Right ventricle myocardium superior (tissue), 1 donor: ENCODE measurements around the gene PAPLN. TPM values are rescaled to one million over a fixed set of nuclear protein-coding genes. Genes with fewer than 3 reads are reported as not detected.
A peak's percentile ranks its signal among the peaks of the same experiment; 100 is the strongest.

Experiments used
- ATAC-seq: fragments of 200-7000 bp; cut with Tn5 transposase; one replicate; pipeline ENCODE4 v1.9.1; 2020; ENCODE audit warnings: mild to moderate bottlenecking; ENCODE audit not compliant: poor library complexity
- DNase-seq: peaks from one replicate; pipeline ENCODE4 v3.0.0-alpha.2; 2020
- intact Hi-C: fragments of 100-400 bp; cut with DNase I; formaldehyde crosslinking; loops from one replicate; pipeline ENCODE4 v1.11.2; 2022
- total RNA-seq: library from RNA; stranded (reverse); fragmentation: NEBNext Ultra II Directional; extraction: Animal tissue kit (Norgen Biotek cat#: 25700); gene quantifications from one replicate; pipeline ENCODE4 v1.2.1, GENCODE V29; 2021
- donor health status: DM: no; HTN: yes; CAD: no; lungs with severe emphysema.

Gene PAPLN
- total RNA-seq, 1 donor from 2014 or later = 2.5 TPM

GRCh38 chr14:73241481-73242165 lies 4.3 kb downstream of the PAPLN start:
- intact Hi-C loops = no loop called here
- ATAC-seq = no peak
- DNase-seq = no peak

- intact Hi-C loops = no loop called here
- no peak for ATAC-seq
- DNase-seq = no peak
Measured at GRCh38 chr14:73242357-73242901, 5.1 kb downstream of the PAPLN start.

DNA sequence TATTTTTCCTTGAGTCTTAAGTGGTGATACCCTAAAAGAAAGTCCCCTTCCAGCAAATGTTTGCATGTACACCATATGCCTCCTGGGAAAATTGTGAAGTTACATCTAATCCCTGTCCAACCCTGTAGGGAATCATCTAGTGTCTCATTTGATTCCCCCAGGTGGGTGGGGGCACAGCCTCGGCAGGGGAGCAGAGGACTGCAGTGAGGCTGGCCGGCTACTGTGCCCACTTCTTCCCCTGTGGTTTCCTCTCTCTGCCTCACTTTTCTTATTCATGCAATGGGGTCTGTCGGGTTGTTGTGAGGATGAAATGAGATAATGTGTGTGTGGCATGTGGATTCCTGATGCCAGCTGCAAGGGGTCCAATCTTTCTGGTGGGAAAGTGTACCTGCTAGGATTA lies 6.0 kb downstream of the PAPLN start:
- intact Hi-C loops = no loop called here
- DNase-seq (no peak), ATAC-seq (no peak)

DNA sequence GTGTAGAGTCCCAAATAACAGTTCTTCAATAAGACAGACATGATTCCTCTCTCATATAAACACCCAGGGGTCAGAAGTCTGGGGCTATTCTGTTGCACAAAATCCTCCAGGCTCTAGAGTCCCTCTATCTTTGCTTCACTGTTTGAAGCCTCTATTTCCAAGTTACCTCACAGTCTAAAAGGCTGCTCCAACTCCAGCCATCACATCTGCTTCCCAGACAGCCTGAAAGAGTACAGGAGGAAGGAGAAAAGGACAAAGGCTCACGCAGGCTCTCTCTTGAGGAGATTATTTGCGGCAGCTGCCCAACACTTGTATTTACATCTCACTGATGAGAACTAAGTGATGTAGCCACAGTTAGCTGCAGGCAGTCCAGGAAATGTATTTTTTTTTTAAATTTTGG lies 6.4 kb downstream of the PAPLN start:
- intact Hi-C loops = no loop called here
- DNase-seq (no peak), ATAC-seq (no peak)

- ATAC-seq = no peak
Measured at GRCh38 chr14:73244541-73245290, 7.4 kb downstream of the PAPLN start.

GRCh38 chr14:73245480-73246325 lies 8.4 kb downstream of the PAPLN start:
- DNase-seq = peak; percentile 76
- peak; percentile 85 for ATAC-seq

More at GRCh38 chr14:73244541-73245290, 7.4 kb downstream of the PAPLN start:
- DNase-seq = no peak
- intact Hi-C loops = no loop called here

DNA sequence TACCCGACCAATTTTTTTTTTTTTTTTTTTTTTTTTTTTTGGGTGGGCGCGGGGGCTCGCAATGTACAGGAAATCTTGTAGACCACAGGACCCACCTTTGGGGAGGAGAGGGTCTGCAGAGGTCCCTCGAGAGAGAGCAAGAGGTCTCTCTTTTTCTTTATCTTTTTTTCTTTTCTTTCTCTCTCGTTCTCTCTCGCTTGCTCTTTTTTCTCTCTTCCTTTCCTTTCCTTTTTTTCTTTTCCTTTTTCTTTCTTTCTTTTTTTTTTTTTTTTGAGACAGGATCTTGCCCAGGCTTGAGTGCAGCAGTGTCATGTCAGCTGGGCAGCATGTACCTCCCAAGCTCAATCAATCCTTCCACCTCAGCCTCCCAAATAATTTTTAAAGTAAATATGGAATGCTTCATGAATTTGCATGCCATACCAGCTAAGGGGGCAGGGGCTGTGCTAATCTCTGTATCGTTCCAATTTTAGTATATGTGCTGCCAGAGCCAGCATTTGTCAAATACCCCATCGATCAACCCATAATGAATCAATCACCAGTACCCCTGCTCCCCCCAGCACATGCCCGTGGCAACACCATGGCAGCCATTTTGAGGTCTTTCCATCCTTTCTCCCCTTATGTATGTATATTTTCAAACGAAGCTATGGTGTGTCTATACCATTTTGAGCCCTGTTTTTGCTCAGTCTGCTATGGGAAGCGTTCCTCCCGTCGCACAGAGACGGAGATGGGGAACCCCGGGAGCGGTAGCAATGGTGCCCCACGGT lies 9.3 kb downstream of the PAPLN start:
- DNase-seq = no peak
- intact Hi-C loops = no loop called here
- no peak for ATAC-seq

More at GRCh38 chr14:73245480-73246325, 8.4 kb downstream of the PAPLN start:
- intact Hi-C loops = no loop called here

DNA sequence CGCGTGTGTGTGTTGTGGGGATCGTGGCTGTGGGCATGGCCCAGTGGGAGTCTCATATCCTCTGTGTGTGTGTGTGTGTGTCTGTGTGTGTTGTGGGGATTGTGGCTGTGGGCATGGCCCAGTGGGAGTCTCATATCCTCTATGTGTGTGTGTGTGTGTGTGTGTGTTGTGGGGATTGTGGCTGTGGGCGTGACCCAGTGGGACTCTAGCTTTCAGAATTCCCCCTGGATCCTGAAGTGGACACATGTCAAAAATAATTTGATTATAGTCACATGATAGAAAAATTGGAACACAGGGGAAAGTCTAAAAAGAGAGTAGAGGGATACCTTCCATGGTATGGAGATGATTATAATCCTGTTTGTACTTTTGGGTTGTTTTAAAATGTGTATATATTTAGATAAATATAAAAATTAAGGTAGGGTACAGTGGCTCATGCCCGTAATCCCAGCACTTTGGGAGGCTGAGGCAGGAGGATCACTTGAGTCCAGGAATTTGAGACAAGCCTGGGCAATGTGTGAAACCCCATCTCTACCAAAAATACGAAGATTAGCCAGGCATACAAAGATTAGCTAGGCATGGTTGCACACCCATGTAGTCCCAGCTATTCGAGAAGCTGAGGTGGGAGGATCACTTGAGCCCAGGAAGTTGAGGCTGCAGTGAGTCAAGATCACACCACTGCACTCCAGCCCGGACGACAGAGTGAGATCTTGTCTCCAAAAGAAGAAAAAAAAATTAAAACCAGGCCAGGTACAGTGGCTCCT lies 11.0 kb downstream of the PAPLN start:
- intact Hi-C loops = no loop called here
- DNase-seq (no peak), ATAC-seq (no peak)

DNA sequence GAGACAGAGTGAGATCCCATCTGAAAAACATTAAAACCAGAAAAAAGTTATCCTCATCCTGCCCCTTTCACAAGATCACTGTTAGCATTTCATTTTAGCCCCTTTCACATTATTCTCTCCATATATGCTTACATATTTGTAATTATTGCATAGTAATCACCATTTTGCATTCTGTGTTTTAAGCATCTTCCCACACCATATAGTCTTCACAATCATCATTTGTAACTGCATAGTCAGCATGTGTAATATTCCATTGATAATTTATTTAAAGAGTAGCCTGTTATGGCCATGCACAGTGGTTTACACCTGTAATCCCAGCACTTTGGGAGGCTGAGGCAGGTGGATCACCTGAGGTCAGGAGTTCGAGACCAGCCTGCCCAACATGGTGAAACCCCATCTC lies 11.8 kb downstream of the PAPLN start:
- intact Hi-C loops = no loop called here
- ATAC-seq (no peak), DNase-seq (no peak)

- intact Hi-C loops = no loop called here
- no peak for ATAC-seq
- no peak for DNase-seq
Measured at GRCh38 chr14:73249564-73250316, 12.4 kb downstream of the PAPLN start.

- no peak for ATAC-seq
- no peak for DNase-seq
- intact Hi-C loops = no loop called here
Measured at GRCh38 chr14:73250317-73250713, 13.0 kb downstream of the PAPLN start.

- ATAC-seq (no peak), DNase-seq (no peak)
- intact Hi-C loops = no loop called here
Measured at GRCh38 chr14:73250781-73251500, 13.6 kb downstream of the PAPLN start.

- intact Hi-C loops = no loop called here
- DNase-seq = no peak
- ATAC-seq = no peak
Measured at GRCh38 chr14:73251516-73252215, 14.4 kb downstream of the PAPLN start.

GRCh38 chr14:73252491-73253322 lies 15.4 kb downstream of the PAPLN start:
- DNase-seq = no peak
- intact Hi-C loops = no loop called here
- ATAC-seq = no peak

DNA sequence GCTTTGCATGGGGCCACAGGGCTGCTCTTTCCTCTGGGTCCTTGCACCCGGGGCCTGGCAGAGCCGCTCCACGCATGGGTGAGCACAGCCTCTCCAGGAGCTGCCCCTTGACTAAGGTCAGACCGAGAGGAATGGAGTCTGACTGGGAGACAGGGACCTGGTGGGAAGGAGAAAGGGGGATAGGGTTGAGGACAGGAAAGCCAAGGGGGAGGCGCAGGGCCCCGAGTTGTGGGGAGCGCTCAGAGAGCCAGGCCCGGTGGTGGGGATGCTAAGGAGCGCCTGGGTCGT lies 16.0 kb downstream of the PAPLN start:
- intact Hi-C loops = no loop called here
- DNase-seq = no peak

More for the DNA sequence above, 16.0 kb downstream of the PAPLN start:
- no peak for ATAC-seq
